GM18508 (cell line): ENCODE measurements around the gene CABLES2.

ENCODE experiments used
- ATAC-seq: cut with Tn5 transposase; IDR thresholded peaks from one replicate; pipeline ENCODE4 v1.9.1; 2021; ENCODE audit warnings: moderate number of reproducible peaks; ENCODE audit not compliant: insufficient read depth, unreplicated experiment

CABLES2 gene, protein sequence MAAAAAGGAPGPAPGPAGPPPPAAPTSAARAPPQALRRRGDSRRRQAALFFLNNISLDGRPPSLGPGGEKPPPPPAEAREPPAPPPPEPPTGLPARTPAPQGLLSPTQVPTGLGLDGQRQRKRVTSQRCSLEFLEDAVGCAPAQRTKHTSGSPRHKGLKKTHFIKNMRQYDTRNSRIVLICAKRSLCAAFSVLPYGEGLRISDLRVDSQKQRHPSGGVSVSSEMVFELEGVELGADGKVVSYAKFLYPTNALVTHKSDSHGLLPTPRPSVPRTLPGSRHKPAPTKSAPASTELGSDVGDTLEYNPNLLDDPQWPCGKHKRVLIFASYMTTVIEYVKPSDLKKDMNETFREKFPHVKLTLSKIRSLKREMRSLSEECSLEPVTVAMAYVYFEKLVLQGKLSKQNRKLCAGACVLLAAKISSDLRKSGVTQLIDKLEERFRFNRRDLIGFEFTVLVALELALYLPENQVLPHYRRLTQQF

DNA sequence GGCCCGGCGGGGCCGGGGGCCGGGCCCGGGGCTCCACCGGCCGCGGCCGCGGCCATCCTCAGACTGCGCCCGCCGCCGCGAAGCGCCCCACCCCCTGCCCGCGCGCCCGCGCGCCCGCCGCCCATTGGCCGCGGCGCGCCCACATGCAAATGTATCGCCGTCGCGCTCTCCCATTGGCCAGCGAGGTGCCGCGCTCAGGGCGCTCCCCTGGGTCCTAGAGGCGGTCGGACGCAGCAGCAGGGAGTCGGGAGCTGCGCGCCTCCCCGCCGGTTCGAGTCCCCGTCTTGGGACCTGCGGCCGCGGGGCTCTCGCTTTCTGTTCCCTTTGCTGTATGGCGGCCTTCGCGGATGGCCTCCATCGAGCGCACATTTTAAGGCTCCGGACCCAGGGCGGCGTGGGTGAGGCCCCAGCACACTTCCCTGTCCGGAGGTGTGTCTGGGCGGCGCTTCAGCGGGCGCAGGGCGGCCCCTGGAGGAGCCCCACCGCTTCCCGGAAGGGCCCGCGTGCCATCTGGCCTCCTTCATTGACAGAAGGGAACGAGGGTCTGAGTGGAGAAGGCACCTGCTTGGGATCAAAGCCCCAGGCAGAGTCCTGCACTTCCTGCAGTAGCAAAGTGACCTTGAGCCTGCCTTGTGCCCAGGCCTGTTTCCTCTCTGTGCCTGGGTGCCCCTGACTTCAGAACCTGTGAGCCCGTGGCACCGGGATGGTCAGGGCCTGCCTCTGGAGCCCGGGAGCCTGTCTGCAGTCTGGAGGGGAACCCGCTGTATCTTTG is at the start of gene CABLES2:
CABLES2 (minus strand) TSS at position 65 of the 772 bp plus-strand sequence; CDS start at position 56, 9 bp downstream.
- ATAC-seq, result peak; percentile 47

DNA sequence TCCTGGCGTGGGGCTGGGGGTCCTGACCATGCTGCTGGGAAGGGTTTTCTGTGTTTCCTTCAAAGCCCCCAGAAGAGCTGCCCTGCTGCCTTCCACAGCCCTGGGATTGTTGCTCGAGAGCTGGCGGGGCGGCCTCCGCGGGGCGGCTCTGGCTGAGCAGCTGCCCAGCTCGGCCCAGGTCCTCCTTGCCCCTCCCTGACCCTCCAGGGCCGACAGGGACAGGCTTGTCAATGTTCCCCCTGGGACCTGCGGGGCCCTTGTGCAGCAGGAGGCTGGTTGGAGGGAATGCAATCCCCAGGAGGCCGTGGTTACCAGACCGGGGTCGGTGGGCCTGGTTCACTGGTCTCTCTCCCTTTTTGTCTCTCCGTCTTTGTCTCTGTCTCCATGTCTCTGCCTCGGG is 48.8 kb upstream of the CABLES2 start:
- ATAC-seq, result no peak

DNA sequence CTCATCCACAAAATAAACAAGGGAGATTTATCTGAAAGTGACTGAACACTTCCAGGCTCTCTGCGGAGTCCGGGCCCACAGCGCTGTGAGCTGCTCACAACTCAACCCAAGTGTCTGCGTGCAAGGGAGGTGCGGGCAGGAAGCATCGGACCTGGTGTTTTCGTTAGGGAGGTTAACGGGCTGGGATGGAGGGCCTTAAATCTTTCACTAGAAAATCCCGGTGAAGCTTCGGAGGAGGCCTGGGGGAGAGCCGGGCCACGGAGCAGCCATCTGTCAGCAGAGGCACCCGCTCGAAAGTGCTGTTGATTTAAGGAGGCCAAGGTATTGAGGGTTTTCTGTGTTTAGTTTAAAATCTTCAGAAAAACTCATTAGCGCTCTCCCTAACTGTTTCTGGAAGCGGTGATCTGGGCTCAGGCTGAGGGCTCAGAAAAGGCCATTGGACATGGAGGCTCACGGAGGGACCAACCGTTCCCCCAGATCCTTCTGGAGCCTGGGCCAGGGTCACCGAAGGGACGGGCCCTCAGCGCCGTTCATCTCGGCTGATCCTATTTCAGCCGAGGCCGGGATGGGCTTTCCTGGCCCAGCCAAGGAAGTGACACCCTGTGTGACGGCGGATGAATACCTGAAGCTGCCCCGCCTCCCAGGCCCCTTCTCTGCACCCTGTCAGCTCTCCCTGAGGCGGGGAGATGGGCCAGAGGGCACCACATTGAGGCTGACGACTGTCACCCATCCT is 48.0 kb upstream of the CABLES2 start:
- no peak for ATAC-seq

DNA sequence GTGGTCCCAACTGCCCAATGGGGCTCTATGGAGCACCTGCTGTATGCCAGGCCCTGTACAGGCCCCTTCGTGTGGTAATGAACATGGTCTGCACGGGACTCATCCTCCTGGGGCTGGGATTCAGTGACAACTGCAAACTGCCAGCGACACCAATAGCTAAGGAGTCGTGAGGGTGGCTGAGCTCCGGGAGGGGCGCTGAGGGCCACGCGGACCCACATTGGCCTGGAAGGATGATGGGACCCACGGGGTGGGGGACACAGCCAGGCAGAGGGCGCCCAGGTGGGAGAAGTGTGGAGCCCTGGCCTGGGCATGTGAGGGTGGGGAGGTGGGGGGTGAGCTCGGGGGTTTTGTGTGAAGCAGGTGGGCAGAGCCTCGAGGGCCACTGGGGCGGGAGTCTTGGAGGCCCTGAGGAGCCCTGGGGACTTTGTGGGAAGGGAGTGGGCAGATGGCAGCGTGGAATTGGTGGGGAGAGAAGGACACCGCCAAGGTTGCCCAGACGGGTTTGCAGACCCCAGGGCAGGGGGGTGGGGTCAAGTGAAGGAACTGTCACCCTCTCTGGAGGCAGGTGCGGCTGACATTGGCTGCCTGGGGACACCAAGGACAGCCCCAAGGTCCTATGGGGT is 46.2 kb upstream of the CABLES2 start:
- no peak for ATAC-seq

DNA sequence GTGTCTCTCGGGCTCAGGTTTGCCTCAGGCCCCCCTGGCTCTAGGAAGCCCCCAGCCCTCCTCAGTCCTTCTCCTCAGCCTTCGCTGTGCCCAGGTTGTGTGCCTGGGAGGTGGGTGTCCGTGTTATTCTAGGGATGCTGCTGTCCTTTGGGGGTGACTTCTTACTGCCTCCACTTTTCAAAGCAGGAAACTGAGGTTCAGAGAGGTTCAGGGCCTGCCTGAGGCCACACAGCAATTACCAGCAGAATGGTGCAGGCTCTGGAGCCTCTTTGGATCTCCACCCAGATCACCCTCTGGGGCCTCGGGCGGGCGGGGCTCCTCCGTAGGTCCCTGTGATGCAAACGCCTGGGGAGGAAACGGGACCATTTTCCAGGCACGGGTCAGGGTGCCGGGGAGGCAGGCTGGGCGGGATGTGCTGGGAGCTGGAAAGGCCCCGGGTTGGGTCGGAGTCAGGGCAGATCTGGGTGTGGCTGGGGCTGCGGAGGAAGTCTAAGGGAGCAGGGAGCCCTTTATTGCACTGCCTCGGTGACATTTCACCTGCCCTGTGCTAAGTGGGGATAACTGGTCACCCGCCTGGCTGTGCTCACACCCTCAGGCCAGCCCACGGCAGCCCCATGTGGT is 45.5 kb upstream of the CABLES2 start:
- no peak for ATAC-seq

DNA sequence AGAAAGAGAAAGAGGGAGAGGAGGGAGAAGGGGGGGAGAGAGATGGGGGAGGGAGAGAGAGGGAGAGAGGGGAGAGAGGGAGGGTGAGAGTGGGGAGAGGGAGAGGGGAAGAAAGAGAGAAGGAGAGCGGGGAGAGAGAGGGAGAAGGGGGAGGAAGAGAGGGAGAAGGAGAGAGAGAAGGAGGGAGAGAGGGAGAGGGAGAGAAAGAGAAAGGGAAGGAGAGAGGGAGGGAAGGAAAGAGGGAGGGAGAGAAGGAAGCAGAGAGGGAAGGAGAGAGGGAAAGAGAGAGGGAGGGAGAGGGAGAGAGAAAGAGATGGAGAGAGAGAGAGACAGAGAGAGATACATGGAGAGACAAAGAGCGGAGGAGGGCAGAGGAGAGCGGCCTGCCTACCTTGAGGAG is 44.9 kb upstream of the CABLES2 start:
- no peak for ATAC-seq

DNA sequence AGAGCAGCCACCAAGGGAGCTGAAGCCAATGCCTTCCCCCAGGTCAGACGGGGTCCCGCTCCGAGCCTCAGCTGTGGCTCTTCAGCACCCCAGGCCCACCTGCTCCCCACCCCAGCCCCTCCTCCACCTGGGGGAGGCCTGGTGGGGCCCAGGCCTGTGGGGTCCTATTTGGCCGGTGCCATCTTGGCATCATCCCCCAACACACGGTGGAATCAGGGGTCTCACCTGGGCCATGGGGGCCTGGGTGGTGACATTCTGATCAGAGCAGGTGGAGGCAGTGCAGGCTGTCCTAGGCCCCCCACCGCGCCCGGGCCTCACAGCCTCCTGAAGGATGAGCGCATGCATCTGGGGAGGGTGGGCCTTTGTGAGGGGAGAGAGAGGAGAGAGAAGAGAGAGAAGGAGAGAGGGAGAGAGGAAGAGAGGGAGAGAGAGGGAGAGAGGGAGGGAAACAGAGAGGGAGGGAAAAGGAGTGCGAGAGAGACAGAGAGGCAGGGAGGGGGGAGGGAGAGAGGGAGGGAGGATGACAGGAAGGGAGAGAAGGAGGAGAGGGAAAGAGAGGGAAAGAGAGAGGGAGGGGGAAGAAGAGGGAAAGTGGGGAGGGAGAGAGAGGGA is 44.2 kb upstream of the CABLES2 start:
- ATAC-seq, result no peak

DNA sequence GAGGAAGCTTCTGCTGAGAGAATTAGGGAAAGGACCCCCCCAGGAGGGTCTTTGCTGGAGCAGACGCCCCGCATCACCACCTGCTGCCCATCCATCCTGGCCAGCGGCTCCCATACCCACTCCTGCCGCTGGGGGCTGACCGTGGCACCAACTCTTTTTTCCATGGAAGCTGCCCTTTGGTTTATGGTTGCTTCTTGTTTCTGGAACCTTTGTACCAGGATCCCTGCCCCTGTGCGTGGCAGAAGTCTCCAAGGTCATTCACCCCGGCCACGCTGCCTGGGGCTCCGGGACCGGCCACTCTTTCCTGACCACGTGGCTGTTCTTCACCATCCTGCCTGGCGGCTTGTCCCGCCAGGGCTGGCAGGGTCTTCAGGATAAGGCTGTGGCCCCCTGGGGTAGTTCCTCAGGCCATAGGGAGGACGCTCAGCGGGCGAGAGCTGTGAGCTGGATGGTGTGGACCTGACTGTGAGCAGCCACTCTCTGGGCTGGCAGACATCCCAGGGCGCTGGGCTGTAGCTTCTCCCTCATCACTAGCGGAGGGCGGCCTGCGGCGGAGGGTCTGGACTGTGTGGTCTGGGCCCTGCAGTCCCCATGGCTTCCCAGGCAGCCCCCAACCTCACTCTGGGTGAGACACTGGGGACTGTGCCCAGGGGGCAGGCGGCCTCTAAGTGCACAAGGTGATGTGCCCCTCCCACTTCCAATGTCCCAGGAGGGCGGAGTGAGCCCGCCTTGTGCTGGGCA is 43.0 kb upstream of the CABLES2 start:
- no peak for ATAC-seq

DNA sequence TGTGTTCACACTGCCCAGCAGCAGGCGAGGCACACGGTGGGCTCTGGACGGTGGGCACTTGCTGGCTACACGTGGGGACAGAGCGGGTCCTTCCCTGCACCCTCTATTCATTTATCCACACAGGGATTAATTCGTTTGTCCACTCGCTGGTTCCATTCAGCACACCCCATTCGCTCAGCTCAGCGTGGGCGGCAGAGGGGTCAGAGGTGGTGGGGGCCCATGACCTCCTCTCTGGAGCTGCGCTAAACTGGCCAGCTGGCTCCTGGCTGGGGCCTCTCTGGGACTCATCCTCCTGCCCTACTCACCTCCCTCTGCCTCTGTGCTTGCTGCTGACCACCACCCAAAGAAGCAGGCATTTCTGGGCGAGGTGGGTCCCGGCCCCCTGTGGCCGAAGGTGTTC is 41.7 kb upstream of the CABLES2 start:
- ATAC-seq, result no peak

DNA sequence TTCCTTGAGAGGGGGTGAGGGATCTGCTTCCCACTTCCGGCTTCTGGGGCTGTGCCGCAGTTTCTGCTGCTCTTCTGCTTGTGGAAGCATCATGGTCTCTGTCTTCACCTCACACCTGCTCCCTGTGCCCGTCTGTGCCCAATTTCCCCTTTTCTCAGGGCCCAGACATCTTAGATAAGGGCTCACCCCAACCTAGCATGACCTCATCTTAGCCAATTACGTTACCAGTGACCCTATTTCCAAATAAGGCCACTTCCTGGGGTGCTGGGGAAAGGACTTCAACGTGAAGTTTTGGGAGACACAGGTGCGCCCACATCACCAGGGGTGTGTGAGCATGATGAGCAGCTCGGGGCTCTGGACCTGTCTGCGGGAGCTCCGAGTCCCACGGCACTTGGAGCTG is 41.0 kb upstream of the CABLES2 start:
- no peak for ATAC-seq

DNA sequence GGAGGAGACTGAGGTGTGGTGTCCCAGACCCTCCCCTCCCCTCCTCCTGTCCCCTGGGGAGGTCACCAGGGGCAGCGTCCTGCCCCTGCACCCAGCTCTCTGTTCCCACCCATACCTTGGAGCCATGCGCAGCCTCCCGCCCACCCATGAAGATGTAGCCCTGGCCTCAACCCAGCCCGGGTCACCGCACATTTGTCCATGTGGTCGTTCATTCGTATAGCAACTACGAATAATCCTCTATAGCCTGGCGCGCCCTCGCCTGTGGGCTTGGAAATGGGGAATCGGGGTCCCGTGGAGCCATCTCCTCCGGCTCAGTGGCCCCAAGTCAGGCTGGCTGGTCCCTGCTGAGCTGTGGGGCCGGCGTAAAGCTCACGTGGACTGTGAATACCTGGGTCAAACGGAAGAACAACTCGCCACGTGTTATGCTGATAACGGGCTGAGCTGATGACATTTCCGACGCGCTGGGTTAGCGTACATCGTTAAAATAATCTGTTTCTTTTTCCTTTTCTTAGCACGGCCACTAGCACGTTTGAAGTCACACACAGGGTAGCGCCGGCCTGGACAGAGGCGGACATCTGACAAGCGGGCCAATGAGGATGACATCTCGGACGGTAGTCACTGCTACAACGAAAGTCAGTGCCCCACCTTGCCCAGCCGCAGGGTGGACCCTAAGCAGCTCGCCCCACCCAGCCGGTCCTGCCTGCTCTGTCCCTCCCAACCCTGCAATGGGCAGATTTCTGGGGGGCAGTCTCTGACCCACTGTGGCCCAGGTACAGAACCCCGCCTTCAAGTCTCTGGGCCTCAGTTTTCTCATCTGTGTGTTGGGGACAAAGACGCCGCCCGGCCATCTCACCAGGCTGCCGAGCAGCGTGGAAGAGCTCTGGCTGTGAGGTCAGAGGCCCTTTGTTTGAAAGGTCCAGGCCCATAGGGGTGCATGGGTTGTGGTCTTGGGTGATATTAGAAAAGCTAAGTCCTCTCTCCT is 40.1 kb upstream of the CABLES2 start:
- no peak for ATAC-seq

DNA sequence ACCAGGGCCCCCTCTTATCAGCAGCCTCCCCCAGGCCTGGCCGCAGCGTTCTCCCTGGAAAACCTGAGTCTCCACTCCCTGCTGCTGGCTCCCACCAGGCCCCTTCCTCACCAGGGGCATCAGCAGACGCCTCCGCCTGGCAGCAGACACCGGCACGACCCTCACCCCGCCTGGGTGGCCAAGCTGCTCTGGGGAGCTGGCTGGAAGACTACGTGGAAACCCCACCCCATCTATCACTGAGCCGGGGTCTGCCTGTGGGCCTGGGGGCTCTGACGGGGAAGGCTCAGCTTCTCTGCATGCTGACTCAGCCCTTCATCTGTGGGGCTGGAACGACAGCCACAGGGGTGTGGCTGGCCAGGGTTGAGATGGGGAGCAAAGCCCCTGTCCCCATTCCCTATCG is 39.4 kb upstream of the CABLES2 start:
- ATAC-seq, result no peak

DNA sequence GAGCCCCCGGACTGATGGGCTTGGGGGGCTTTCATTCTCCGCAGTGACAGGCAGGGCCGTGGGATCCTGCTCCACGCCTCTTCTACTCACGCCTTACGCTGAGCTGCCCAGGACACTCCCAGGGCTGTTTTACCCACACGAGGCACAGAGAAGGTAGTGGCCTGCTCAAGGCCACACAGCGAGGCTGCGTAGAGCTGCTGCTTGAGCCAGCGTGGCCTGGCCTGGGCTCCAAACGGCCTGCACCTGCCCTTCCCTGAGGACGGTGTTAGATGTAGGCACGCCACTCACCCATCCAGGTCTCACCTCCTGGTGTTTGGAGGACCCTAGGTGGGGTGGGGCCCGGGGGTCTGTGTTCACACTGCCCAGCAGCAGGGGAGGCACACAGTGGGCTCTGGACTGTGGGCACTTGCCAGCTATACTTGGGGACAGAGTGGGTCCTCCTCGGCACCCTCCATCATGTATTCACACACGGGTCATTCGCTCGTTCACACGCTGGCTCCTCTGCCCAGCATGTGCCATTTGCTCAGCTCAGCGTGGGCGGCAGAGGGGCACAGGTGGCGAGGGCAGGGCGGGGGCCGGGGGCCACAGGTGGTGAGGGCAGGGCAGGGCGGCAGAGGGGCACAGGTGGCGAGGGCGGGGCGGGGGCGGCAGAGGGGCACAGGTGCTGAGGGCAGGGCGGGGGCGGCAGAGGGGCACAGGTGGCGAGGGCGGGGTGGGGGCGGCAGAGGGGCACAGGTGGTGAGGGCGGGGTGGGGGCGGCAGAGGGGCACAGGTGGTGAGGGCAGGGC is 38.7 kb upstream of the CABLES2 start:
- no peak for ATAC-seq

DNA sequence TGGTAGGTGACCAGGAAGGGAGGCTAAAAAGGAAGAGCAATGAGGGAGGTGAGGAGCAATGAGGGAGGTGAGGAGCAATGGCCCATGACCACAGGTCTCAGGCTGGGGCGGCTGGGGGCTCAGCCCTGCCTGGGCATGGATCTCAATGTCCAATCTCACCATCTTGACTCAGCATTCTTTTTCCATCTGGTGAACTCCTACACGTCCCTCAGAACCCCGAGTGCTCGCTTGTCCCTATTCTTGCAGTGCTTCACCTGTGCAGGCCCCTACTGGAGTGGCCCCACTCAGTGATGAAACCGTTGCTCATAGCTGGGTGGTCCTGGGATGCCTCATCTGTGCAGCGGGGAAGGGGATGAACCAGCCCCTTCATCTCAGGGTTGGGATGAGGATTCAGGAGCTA is 37.2 kb upstream of the CABLES2 start:
- ATAC-seq, result no peak

DNA sequence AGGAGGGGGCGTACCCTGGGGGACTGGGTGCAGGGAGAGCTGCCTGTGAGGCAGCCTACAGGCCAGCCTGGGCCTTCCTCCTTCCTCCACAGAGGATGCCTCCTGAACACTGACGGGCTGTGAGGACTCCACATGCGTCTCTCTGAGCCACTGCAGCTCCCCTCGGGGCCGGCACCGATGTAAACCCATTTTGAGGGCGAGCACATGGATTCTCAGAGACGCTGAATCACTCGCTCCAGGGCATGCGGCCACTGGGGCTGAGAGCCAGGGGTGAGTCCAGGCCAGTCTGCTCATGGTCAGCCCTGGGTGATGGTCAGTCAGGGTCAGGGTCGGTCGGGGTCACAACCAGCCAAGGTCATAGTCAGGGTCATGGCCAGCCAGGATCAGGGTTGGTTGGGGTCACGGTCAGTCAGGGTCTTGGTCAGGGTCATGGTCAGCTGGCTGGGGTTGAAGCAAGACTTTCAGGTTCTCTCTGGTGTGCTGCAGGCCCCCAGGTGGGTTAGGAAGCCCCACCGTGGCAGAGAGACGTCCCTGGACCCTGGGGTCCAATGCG is 35.0 kb upstream of the CABLES2 start:
- ATAC-seq, result no peak

DNA sequence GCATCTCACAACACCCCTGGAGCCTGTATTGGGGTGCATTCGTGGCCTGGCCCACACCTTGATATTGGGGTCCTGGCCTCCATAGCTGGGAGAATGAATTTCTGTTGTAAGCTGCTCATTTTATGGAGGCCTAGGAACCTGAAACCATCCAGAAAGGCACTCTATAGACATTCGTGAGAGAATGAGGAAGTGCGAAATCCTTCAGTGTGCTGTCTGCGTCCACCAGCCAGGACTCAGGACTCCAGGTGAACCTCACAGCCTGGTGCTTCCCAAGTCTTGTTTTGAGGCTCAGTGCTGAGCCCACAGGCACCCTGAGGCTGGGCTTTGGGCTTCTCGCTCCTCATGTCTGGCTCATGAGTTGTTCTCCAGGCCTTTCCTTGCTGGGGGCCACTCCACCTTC is 32.1 kb upstream of the CABLES2 start:
- ATAC-seq, result no peak

DNA sequence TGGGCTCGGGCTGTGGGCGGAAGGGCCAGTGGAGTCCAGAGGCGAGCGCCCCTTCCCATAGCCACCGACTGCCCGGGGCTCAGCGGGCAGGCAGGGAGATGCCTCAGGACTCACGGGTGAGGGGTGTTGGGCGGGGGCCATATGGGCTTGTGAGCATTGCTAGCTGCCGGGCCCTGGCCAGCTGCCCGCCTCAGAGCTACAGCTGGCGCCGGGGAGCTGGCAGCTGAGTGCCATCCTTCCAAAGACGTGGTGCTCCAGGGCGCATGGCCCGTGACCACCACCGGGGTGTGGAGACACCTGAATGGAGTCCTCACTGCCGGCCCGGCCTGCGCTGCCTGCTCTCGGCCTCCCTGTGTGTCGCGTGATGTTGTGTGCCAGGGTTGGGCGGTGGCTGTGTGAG is 30.8 kb upstream of the CABLES2 start:
- no peak for ATAC-seq
